GM21786 (cell line): ENCODE data around the gene ADCY9.
"Not testable (repeated sequence)": the region's sequence is repeated elsewhere in the genome, so short reads cannot be mapped to it uniquely, and the experiment has no call there.

ENCODE experiments used
- ATAC-seq: cut with Tn5 transposase; IDR thresholded peaks from one replicate; pipeline ENCODE4 v1.9.1; 2021; ENCODE audit not compliant: unreplicated experiment

Gene ADCY9

GRCh38 chr16:3927147-3927546, 189.1 kb downstream of the ADCY9 start:
- ATAC-seq, result not testable (repeated sequence)

DNA sequence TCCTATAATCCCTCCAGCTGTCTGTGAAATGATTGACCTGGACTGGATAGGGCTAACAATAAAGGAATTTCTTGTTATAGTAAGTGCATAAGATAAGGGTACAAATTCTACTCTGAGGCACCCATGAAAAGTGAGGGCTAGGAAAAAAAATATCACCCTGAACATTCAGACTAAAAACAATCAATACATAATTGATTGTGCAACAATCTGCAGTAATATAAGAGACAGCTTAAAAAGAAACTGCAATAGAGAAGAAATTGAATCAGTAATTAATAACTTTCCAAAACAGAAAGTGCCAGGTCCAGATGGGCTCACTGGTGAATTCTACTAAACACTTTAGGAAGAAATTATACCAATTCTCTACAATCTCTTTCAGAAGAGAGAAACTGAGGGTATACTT, 191.5 kb downstream of the ADCY9 start:
- ATAC-seq, result no peak

GRCh38 chr16:3922241-3922640, 194.0 kb downstream of the ADCY9 start:
- ATAC-seq, result no peak

DNA sequence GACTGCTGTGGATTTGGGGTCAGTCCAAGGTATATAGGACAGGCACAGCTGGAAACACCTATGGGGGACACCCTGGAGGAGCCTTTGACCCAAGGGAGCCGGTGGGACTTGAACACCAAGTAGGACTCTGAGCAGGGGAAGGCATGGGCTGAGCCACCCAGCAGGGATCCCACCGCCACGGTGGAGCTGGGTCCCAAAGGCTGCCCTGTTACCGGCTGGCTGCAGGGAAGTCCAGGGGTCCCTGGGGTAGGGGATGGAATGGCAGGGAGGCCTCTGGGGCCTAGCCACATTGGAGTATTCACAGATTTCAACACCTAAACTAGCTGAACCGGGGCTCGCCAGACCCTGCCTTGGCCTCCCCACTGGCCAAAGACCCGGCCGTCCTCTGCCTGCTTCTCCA, 196.0 kb downstream of the ADCY9 start:
- ATAC-seq, result no peak

GRCh38 chr16:3919413-3919812, 196.8 kb downstream of the ADCY9 start:
- no peak for ATAC-seq

DNA sequence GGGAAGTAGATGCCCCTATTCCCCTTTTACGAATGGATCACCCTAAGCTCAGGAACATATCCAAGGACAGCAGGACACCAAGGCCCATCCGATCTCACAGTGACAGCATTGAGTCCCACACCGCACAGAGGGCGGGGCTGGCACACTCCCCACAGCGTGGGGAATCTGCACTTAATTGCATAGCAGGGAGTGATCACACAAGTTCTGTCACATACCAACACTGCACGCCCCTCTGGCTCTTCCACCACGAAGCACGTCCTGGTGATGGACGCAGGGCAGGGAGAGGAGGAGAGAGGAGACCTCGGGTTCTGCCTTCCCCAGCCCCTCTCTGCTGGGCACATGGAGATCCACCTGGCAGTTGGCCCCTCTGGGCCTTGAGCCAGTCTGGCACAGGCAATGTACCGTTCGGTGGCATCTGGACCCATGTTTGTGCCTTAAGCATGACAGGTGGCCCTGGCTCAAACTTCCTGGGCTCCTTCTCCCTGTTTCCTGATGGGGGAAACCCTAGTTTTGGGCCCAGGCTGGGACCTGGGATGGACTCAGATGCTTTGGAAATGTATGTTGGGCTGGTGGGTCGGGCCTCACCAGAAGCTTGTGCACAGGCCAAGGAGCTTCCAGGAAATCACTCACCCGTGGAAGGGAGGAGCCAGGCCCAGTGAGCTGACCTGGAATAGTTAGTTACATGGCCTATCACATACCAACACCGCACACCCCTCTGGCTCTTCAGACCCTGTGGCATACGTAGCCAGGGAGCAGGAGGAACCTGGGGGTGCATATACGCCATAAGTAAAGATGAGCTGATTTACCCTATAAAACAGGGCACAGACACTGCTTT, 200.6 kb downstream of the ADCY9 start:
- no peak for ATAC-seq

- ATAC-seq, result no peak
These were observed 203.3 kb downstream of the ADCY9 start for GRCh38 chr16:3912897-3913296.
